Breast epithelium (tissue), 3 donors: Measurements from ENCODE around the gene ZFP28.

Experiments used
- POLR2A ChIP-seq: fragments of 450-650 bp; IDR thresholded peaks from one replicate; pipeline ENCODE4 v1.6.1; 2016; ENCODE audit warnings: antibody characterized with exemption, mild to moderate bottlenecking, moderate library complexity
- POLR2AphosphoS5 ChIP-seq, 3 donors: sonication (generic); formaldehyde crosslinking; IDR thresholded peaks; one replicate each; pipeline ENCODE4 v1.6.1; 2017; ENCODE audit warnings: antibody characterized with exemption in 3 of 3
- TF ChIP-seq, protein P1 (sequence below), 3 donors: fragments of 450-650 bp; IDR thresholded peaks; one replicate each; pipeline ENCODE4 v1.5.1; 2016 to 2017; ENCODE audit warnings: antibody characterized with exemption in 3 of 3, mild to moderate bottlenecking in 3 of 3, moderate library complexity in 3 of 3

DNA sequence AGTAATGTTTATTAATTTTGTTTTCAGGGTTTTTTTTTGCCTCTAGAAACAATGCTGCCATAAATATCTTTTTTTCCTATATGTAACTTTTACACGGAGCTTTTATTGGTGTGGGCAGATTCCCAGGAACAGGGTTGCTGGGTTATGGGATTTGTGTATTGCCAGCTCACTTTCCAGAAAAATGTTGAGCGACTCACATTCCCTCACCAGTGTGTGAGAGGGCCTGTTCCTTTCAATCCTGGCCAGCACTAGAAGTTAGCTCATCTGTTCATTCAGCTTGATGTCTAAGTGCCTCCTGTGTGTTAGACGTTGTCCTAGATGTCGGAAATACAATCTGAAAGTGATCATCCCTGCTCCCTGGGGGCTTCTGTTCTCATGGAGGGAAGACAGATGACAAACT, 58.9 kb downstream of the ZFP28 start:
- TF ChIP-seq, protein P1, sequence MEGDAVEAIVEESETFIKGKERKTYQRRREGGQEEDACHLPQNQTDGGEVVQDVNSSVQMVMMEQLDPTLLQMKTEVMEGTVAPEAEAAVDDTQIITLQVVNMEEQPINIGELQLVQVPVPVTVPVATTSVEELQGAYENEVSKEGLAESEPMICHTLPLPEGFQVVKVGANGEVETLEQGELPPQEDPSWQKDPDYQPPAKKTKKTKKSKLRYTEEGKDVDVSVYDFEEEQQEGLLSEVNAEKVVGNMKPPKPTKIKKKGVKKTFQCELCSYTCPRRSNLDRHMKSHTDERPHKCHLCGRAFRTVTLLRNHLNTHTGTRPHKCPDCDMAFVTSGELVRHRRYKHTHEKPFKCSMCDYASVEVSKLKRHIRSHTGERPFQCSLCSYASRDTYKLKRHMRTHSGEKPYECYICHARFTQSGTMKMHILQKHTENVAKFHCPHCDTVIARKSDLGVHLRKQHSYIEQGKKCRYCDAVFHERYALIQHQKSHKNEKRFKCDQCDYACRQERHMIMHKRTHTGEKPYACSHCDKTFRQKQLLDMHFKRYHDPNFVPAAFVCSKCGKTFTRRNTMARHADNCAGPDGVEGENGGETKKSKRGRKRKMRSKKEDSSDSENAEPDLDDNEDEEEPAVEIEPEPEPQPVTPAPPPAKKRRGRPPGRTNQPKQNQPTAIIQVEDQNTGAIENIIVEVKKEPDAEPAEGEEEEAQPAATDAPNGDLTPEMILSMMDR (IDR thresholded peaks at IDR 0.05), result no peak
- TF ChIP-seq POLR2A, result no peak
- no peak for TF ChIP-seq POLR2AphosphoS5 (IDR thresholded peaks at IDR 0.05)
